ENCODE measurements around the gene CD300E.

DNA sequence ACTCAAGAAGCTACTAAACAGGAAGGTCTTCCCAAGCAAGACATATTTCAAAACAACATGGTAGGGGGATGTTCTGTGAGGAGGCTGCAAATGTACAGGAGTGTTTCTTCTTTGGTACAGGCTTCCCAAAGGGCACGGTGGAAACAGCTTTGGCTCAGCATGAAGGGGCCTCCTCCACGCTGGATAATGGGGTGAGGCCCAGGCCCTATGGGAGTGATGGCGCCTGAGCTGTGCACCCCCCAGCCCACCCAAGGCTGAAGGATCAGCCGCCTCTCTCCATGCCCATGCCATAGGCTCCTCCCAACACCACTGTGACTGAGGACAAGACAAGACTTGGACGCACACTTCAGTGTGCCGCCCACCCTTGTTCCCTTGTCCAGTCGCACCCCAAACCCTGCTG is 6.8 kb downstream of the CD300E start:
- TF ChIP-seq POLR2AphosphoS5 (IDR thresholded peaks at IDR 0.05; ENCODE audit: low read depth, low read length) (no peak), POLR2A (IDR thresholded peaks at IDR 0.05; ENCODE audit: borderline replicate concordance, extremely low read depth, insufficient read depth, insufficient read length) (no peak)

Measured in HCT116 (cell line).